ENCODE data around the gene RNFT1.
"Not testable (repeated sequence)": the region's sequence is repeated elsewhere in the genome, so short reads cannot be mapped to it uniquely, and the experiment has no call there.

The RNFT1 gene

GRCh38 chr17:59964482-59965328 is at the start of gene RNFT1:
RNFT1 (minus strand) TSS chr17:59964740; CDS start chr17:59964663, 77 bp downstream.
- peak; percentile 86 to 96 for DNase-seq (ENCODE audit: low read depth in 2 of 2)

GRCh38 chr17:60009326-60009725 is 44.8 kb upstream of the RNFT1 start:
- DNase-seq (ENCODE audit: low read depth in 2 of 2) = not testable (repeated sequence)

- DNase-seq (ENCODE audit: low read depth in 2 of 2) = not testable (repeated sequence)
Measured at GRCh38 chr17:60008377-60008776, 43.8 kb upstream of the RNFT1 start.

- no peak for DNase-seq (ENCODE audit: low read depth in 2 of 2)
Measured at GRCh38 chr17:60006160-60006559, 41.6 kb upstream of the RNFT1 start.

- DNase-seq (ENCODE audit: low read depth in 2 of 2) = not testable (repeated sequence)
Measured at GRCh38 chr17:60004561-60004960, 40.0 kb upstream of the RNFT1 start.

- not testable (repeated sequence) for DNase-seq (ENCODE audit: low read depth in 2 of 2)
Measured at GRCh38 chr17:60002405-60002804, 37.9 kb upstream of the RNFT1 start.

GRCh38 chr17:59996608-59997007 is 32.1 kb upstream of the RNFT1 start:
- not testable (repeated sequence) for DNase-seq (ENCODE audit: low read depth in 2 of 2)

- not testable (repeated sequence) for DNase-seq (ENCODE audit: low read depth in 2 of 2)
Measured at GRCh38 chr17:59975166-59975565, 10.6 kb upstream of the RNFT1 start.

GRCh38 chr17:59973483-59973882 is 8.9 kb upstream of the RNFT1 start:
- not testable (repeated sequence) for DNase-seq (ENCODE audit: low read depth in 2 of 2)

- no peak for DNase-seq (ENCODE audit: low read depth in 2 of 2)
Measured at GRCh38 chr17:59972778-59973177, 8.2 kb upstream of the RNFT1 start.

- DNase-seq (ENCODE audit: low read depth in 2 of 2) = not testable (repeated sequence)
Measured at GRCh38 chr17:59971771-59972170, 7.2 kb upstream of the RNFT1 start.

- DNase-seq (ENCODE audit: low read depth in 2 of 2) = peak; percentile 22 to 45
Measured at GRCh38 chr17:59963738-59964481, 630 bp downstream of the RNFT1 start.

GRCh38 chr17:59962739-59963318 is 1.7 kb downstream of the RNFT1 start:
- DNase-seq (ENCODE audit: low read depth in 2 of 2) = no peak

GRCh38 chr17:59959574-59959973 is 5.0 kb downstream of the RNFT1 start:
- DNase-seq (ENCODE audit: low read depth in 2 of 2) = not testable (repeated sequence)

GRCh38 chr17:59954856-59955255 is 9.7 kb downstream of the RNFT1 start:
- DNase-seq (ENCODE audit: low read depth in 2 of 2) = no peak

GRCh38 chr17:59950049-59950448 is 14.5 kb downstream of the RNFT1 start:
- no peak for DNase-seq (ENCODE audit: low read depth in 2 of 2)

GRCh38 chr17:59947310-59947709 is 17.2 kb downstream of the RNFT1 start:
- DNase-seq (ENCODE audit: low read depth in 2 of 2) = not testable (repeated sequence)

- DNase-seq (ENCODE audit: low read depth in 2 of 2) = not testable (repeated sequence)
Measured at GRCh38 chr17:59946433-59946832, 18.1 kb downstream of the RNFT1 start.

GRCh38 chr17:59941131-59941530 is 23.4 kb downstream of the RNFT1 start:
- no peak for DNase-seq (ENCODE audit: low read depth in 2 of 2)

GRCh38 chr17:59940697-59941096 is 23.8 kb downstream of the RNFT1 start:
- DNase-seq (ENCODE audit: low read depth in 2 of 2) = not testable (repeated sequence)

- DNase-seq (ENCODE audit: low read depth in 2 of 2) = not testable (repeated sequence)
Measured at GRCh38 chr17:59933317-59933716, 31.2 kb downstream of the RNFT1 start.

- DNase-seq (ENCODE audit: low read depth in 2 of 2) = not testable (repeated sequence)
Measured at GRCh38 chr17:59930768-59931167, 33.8 kb downstream of the RNFT1 start.

Data from stimulated activated CD8-positive, alpha-beta memory T cell treated with anti-CD3 and anti-CD28 coated beads, Interleukin-2, amount 100 ng/mL, for 48 hours (primary cell).